Mesothelial cell of epicardium (in vitro differentiated cells): ENCODE results near the gene GALNT8. TPM values are rescaled to one million over a fixed set of nuclear protein-coding genes. Genes with fewer than 3 reads are reported as not detected.

Experiments used
- DNase-seq, 2 experiments: peaks; one replicate each; pipeline ENCODE4 v3.0.0; 2021; ENCODE audit warnings: low spot score in 2 of 2; ENCODE audit not compliant: unreplicated experiment in 2 of 2
- H3K27ac Mint-ChIP-seq: 2 replicates; pipeline ENCODE4 v1.8.0; 2021; ENCODE audit warnings: mixed read lengths
- H3K27me3 Mint-ChIP-seq: 2 replicates; pipeline ENCODE4 v1.8.0; 2021; ENCODE audit warnings: low read depth, mixed read lengths
- H3K36me3 Mint-ChIP-seq: 2 replicates; pipeline ENCODE4 v1.8.0; 2021; ENCODE audit warnings: mixed read lengths
- H3K4me1 Mint-ChIP-seq: 2 replicates; pipeline ENCODE4 v1.8.0; 2021; ENCODE audit warnings: mixed read lengths
- H3K4me3 Mint-ChIP-seq: 2 replicates; pipeline ENCODE4 v1.8.0; 2021; ENCODE audit warnings: mild to moderate bottlenecking, moderate library complexity, mixed read lengths
- H3K9me3 Mint-ChIP-seq: 2 replicates; pipeline ENCODE4 v1.8.0; 2021; ENCODE audit warnings: mixed read lengths
- CTCF ChIP-seq: fragments of 200-600 bp; sonication (generic); IDR thresholded peaks from one replicate; pipeline ENCODE4 v1.5.0; 2021; ENCODE audit warnings: antibody characterized with exemption; ENCODE audit not compliant: unreplicated experiment
- total RNA-seq: library from RNA; stranded (reverse); gene quantifications from 3 replicates; pipeline ENCODE4 v1.2.1, GENCODE V29; 2021

GALNT8 gene
- total RNA-seq, 1 donor from 2014 or later: 2.0 TPM

DNA sequence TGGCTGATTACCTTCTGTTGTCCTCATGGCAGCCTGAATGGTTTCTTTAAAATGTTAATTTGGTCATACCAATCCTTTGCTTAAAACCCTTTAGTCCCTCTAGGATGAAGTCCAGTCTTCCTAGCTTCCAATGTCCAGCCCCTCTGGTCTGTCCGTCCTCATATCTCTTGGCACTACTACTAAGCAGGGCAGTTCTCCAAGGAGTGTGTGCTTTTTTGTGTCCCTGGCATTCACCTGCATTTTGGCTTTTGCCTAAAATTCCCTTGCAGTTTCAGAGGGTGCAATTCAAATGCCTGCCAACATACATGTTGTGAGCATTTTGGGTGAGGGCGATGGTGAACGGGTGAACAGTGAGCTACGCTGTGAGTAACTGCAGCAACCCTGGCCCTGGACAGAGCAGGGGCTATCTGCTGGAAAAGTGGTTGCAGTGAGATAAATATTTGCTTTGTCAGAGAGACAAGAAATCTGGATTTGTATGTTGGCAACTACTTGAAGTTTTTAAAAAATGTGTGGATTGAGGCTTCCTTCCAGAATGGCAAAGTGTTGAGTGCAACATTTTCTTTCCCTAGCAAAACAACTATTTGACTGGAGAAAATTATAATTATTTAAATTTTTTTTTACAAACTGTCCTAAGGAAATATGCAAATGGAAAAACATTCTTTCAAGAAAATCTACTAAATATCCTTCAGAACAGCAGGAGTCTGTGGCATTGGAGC is 14.6 kb downstream of the GALNT8 start:
- H3K9me3 Mint-ChIP-seq: no peaks in the 10 kb centered on the region
- H3K4me1 Mint-ChIP-seq: no peaks in the 10 kb centered on the region
- TF ChIP-seq CTCF: no peak
- H3K36me3 Mint-ChIP-seq: no peaks in the 10 kb centered on the region
- no peak for DNase-seq
- H3K27me3 Mint-ChIP-seq: peaks cover 26% of the 10 kb centered on the region
- H3K27ac Mint-ChIP-seq: no peak overlapping the region
- no peak overlapping the region for H3K4me3 Mint-ChIP-seq

DNA sequence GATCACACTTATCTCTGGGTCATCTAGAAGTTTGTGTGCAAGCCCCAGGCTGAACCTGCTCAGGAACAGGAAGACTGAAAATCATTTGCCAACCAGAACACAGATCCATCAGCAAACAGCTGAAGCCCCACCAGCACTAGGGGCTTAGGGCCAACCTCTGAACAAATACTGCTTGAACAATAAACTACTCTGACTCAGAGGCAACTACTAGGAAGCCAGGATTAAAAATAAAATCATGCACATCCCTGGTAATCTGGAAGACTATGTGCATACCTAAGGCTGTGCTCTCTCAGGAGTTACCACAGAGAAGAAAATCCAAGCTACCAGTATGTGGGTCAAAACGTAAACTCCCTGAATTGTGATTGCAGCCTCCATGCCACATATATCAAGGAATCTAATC is 15.9 kb downstream of the GALNT8 start:
- TF ChIP-seq CTCF: no peak
- H3K4me3 Mint-ChIP-seq: no peak overlapping the region
- H3K36me3 Mint-ChIP-seq: no peaks in the 10 kb centered on the region
- peaks cover 26% of the 10 kb centered on the region for H3K27me3 Mint-ChIP-seq
- DNase-seq: no peak
- no peaks in the 10 kb centered on the region for H3K9me3 Mint-ChIP-seq
- H3K4me1 Mint-ChIP-seq: no peaks in the 10 kb centered on the region
- no peak overlapping the region for H3K27ac Mint-ChIP-seq

GRCh38 chr12:4738541-4738940 is 18.3 kb downstream of the GALNT8 start:
- no peaks in the 10 kb centered on the region for H3K9me3 Mint-ChIP-seq

DNA sequence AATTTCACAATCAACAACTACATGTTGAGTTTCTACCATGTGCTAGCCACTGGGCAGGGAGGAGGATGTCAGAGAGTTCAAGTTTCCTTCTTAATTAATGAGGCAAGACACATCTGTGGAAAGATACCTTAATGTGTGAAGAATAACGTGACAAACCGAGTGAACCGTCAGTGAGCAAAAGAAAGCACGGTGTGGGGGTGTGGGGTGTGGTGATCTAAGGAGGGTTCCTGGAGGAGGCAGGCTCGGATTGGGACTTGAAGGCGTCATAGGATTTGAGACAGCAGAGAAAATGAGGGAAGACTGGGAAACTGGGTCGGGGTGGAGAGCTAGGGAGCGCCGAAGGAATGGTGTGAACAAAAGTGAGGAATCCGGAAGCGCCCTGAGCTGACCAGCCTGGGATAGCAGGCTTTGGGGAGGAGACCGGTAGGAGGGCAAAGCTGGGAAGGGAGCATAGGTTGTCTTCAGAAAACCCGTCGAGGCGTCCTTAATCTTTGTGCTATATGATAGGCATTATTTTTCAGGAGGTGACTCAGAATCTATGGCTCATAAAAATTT is 22.3 kb downstream of the GALNT8 start:
- TF ChIP-seq CTCF: no peak
- Mint-ChIP-seq H3K27ac (no peak overlapping the region), H3K4me3 (no peak overlapping the region), H3K27me3 (peaks cover 22% of the 10 kb centered on the region), H3K9me3 (no peaks in the 10 kb centered on the region), H3K36me3 (no peaks in the 10 kb centered on the region), H3K4me1 (no peaks in the 10 kb centered on the region)
- no peak for DNase-seq

More at GRCh38 chr12:4738541-4738940, 18.3 kb downstream of the GALNT8 start:
- H3K27ac Mint-ChIP-seq: no peak overlapping the region
- no peak for DNase-seq
- no peak overlapping the region for H3K4me3 Mint-ChIP-seq
- H3K27me3 Mint-ChIP-seq: peaks cover 33% of the 10 kb centered on the region
- no peaks in the 10 kb centered on the region for H3K36me3 Mint-ChIP-seq
- no peak for TF ChIP-seq CTCF
- H3K4me1 Mint-ChIP-seq: no peaks in the 10 kb centered on the region

- DNase-seq: no peak
- TF ChIP-seq CTCF: no peak
- Mint-ChIP-seq H3K36me3 (no peaks in the 10 kb centered on the region), H3K4me1 (no peaks in the 10 kb centered on the region), H3K27me3 (peaks cover 16% of the 10 kb centered on the region), H3K9me3 (peaks cover 2% of the 10 kb centered on the region), H3K4me3 (no peak overlapping the region), H3K27ac (no peak overlapping the region)
Observed at GRCh38 chr12:4743046-4743445, 22.8 kb downstream of the GALNT8 start.
